Natural killer cell (primary cell): ENCODE results near the gene QDPR. TPM values are rescaled to one million over a fixed set of nuclear protein-coding genes. Genes with fewer than 3 reads are reported as not detected.

Experiments
- ATAC-seq, 3 donors: fragments of 150-1000 bp in 2 of 3; fragments of 200-7000 bp in 1 of 3; cut with Tn5 transposase; 1 replicate in 1 of 3; 2 replicates in 2 of 3; pipeline ENCODE4 v1.10.0; 2021; ENCODE audit warnings: mild to moderate bottlenecking in 2 of 3, moderate library complexity in 2 of 3
- DNase-seq, 2 donors: peaks; one replicate each; pipeline versions ENCODE4 v3.0.0 to v3.0.0-alpha.2; 2013 to 2021; ENCODE audit warnings: mixed read lengths in 1 of 2
- H3K27ac ChIP-seq: one replicate; pipeline ENCODE4 v1.5.1; 2013; ENCODE audit warnings: mild to moderate bottlenecking, low read length
- H3K27me3 ChIP-seq: one replicate; pipeline ENCODE4 v1.6.1; 2013; ENCODE audit warnings: low read length; ENCODE audit not compliant: control insufficient read depth, insufficient read depth
- H3K36me3 ChIP-seq: one replicate; pipeline ENCODE4 v1.6.1; 2013; ENCODE audit warnings: low read length; ENCODE audit not compliant: control insufficient read depth, insufficient read depth
- H3K4me1 ChIP-seq: one replicate; pipeline ENCODE4 v1.6.1; 2013; ENCODE audit warnings: low read length; ENCODE audit not compliant: control insufficient read depth, insufficient read depth
- H3K4me3 ChIP-seq: one replicate; pipeline ENCODE4 v1.5.1; 2013; ENCODE audit warnings: low read length
- H3K9me3 ChIP-seq: one replicate; pipeline ENCODE4 v1.6.1; 2013; ENCODE audit warnings: low read length; ENCODE audit not compliant: control insufficient read depth, insufficient read depth
- H3K27ac Mint-ChIP-seq, 2 donors: one replicate each; pipeline ENCODE4 v1.8.0; 2022; ENCODE audit warnings: mild to moderate bottlenecking in 2 of 2, mixed read lengths in 2 of 2, moderate library complexity in 1 of 2
- H3K27me3 Mint-ChIP-seq, 2 donors: one replicate each; pipeline ENCODE4 v1.8.0; 2022; ENCODE audit warnings: low read depth in 2 of 2, mixed read lengths in 2 of 2
- H3K36me3 Mint-ChIP-seq: one replicate; pipeline ENCODE4 v1.8.0; 2022; ENCODE audit warnings: mixed read lengths
- H3K4me1 Mint-ChIP-seq, 2 donors: one replicate each; pipeline ENCODE4 v1.8.0; 2022; ENCODE audit warnings: mixed read lengths in 2 of 2
- H3K4me3 Mint-ChIP-seq: one replicate; pipeline ENCODE4 v1.8.0; 2022; ENCODE audit warnings: mild to moderate bottlenecking, moderate library complexity, mixed read lengths
- H3K9me3 Mint-ChIP-seq, 2 donors: one replicate each; pipeline ENCODE4 v1.8.0; 2022; ENCODE audit warnings: mixed read lengths in 2 of 2
- CTCF ChIP-seq: fragments of 200-600 bp; IDR thresholded peaks from one replicate; pipeline ENCODE4 v1.8.0; 2022; ENCODE audit warnings: antibody characterized with exemption
- WGBS: methylation state at CpG from one replicate; pipeline ENCODE4 v1.1.7; 2013; ENCODE audit warnings: missing lambda C conversion rate; ENCODE audit not compliant: insufficient coverage; 5-methylcytosine and 5-hydroxymethylcytosine counted together
- intact Hi-C: fragments of 100-400 bp; cut with micrococcal nuclease; formaldehyde crosslinking; loops from one replicate; pipeline ENCODE4 v1.14.2; 2022
- total RNA-seq, 4 donors: library from RNA; stranded (reverse); fragments of 120-200 nt in 1 of 4; gene quantifications; one replicate each; pipeline versions ENCODE4 v1.2.3 to v1.2.4, GENCODE V29; 2013 to 2022

QDPR gene
- total RNA-seq, 3 donors from 2014 or later (not counting 1 experiment from before 2014, with no cell fraction given), result 8.8 to 13.2 (median 12.4) TPM

- 91% methylated on average over 8 of the region's 11 CpGs for WGBS
- ATAC-seq (no peak), DNase-seq (no peak)
- Histone ChIP-seq H3K36me3 (no peaks in the 10 kb centered on the region), H3K27ac (no peak overlapping the region), H3K9me3 (no peaks in the 10 kb centered on the region), H3K4me3 (no peak overlapping the region), H3K4me1 (no peaks in the 10 kb centered on the region), H3K27me3 (no peaks in the 10 kb centered on the region)
- intact Hi-C loops, result no loop called here
- H3K4me3 Mint-ChIP-seq, result no peak overlapping the region
- no peak overlapping the region for H3K27ac Mint-ChIP-seq
- H3K9me3 Mint-ChIP-seq, result no peaks in the 10 kb centered on the region
- H3K36me3 Mint-ChIP-seq, result no peaks in the 10 kb centered on the region
- no peaks in the 10 kb centered on the region for H3K27me3 Mint-ChIP-seq
- no peak for TF ChIP-seq CTCF
- H3K4me1 Mint-ChIP-seq, result no peaks in the 10 kb centered on the region
Observed at GRCh38 chr4:17469931-17470674, 41.8 kb downstream of the QDPR start.

- no peaks in the 10 kb centered on the region for H3K27me3 ChIP-seq
- H3K4me1 ChIP-seq, result no peaks in the 10 kb centered on the region
- TF ChIP-seq CTCF, result no peak
- H3K4me1 Mint-ChIP-seq, result no peaks in the 10 kb centered on the region
- H3K9me3 ChIP-seq, result no peaks in the 10 kb centered on the region
- H3K9me3 Mint-ChIP-seq, result no peaks in the 10 kb centered on the region
- no peak for ATAC-seq
- peak in 1 of 2 donors; percentile 26 for DNase-seq
- H3K4me3 ChIP-seq, result no peak overlapping the region
- no peak overlapping the region for H3K27ac Mint-ChIP-seq
- no peaks in the 10 kb centered on the region for H3K36me3 Mint-ChIP-seq
- WGBS, result 82% methylated on average over 6 of the region's 9 CpGs
- intact Hi-C loops, result no loop called here
- no peak overlapping the region for H3K4me3 Mint-ChIP-seq
- no peaks in the 10 kb centered on the region for H3K27me3 Mint-ChIP-seq
- H3K27ac ChIP-seq, result no peak overlapping the region
- no peaks in the 10 kb centered on the region for H3K36me3 ChIP-seq
Observed at GRCh38 chr4:17468619-17469221, 43.2 kb downstream of the QDPR start.

- Histone ChIP-seq H3K9me3 (no peaks in the 10 kb centered on the region), H3K27ac (no peak overlapping the region), H3K36me3 (no peaks in the 10 kb centered on the region), H3K4me1 (no peaks in the 10 kb centered on the region), H3K4me3 (no peak overlapping the region), H3K27me3 (no peaks in the 10 kb centered on the region)
- WGBS, result 100% methylated on average over 1 of the region's 1 CpG
- Mint-ChIP-seq H3K4me1 (no peaks in the 10 kb centered on the region), H3K36me3 (no peaks in the 10 kb centered on the region), H3K27ac (no peak overlapping the region), H3K27me3 (no peaks in the 10 kb centered on the region), H3K4me3 (no peak overlapping the region), H3K9me3 (no peaks in the 10 kb centered on the region)
- intact Hi-C loops, result no loop called here
- no peak for DNase-seq
- ATAC-seq, result no peak
- TF ChIP-seq CTCF, result no peak
Observed at GRCh38 chr4:17463606-17464005, 48.3 kb downstream of the QDPR start.
